ENCODE results near the gene NRSN2.
"Not testable (repeated sequence)": the region's sequence is repeated elsewhere in the genome, so short reads cannot be mapped to it uniquely, and the experiment has no call there.

Gene NRSN2

GRCh38 chr20:325889-326644 is 20.8 kb upstream of the NRSN2 start:
- DNase-seq = peak; percentile 36 to 48

GRCh38 chr20:326645-327185 is 20.2 kb upstream of the NRSN2 start:
- no peak for DNase-seq

DNA sequence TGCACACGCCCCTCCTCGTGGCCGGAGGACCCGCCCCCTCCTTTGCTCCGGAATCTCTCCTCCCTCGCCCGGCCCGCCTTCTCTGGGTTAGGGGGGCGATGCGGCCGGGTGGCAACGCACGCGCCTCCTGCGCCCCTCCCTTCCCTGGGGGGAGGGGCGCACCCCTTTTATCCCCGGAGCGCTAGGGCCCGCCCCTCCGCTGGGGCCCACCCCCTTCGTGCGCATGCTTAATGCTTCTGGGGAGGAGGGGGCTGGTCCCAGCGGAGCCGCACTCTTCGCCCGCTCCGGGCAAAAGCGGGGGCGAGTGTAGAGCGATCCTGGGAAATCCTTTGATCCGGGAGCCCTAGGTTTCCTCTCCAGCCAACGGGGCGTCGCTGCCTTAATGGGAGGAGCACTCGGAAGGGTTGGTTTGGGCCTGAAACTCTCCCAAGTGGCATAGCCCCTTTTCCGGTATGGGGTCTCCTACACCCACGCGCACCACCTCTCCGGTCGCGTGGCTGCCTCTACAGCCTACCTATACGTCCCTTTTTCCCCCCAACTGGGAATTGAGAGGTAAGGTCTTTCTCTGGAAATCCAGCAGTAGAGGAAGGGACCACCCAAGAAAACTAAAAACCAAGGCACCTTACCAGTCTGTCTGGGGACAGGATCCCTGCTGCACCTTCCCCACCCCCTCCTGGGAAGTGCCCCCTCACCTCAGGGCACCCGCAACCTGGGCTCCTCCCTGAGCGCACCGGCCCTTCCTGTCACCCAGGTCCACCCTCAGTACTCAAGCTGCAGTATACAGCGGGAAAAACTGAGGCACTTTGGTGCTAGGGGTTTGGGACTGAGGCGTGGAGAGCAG is 19.5 kb upstream of the NRSN2 start:
- peak; percentile 80 to 82 for DNase-seq

GRCh38 chr20:328027-328974 is 18.6 kb upstream of the NRSN2 start:
- DNase-seq = no peak

DNA sequence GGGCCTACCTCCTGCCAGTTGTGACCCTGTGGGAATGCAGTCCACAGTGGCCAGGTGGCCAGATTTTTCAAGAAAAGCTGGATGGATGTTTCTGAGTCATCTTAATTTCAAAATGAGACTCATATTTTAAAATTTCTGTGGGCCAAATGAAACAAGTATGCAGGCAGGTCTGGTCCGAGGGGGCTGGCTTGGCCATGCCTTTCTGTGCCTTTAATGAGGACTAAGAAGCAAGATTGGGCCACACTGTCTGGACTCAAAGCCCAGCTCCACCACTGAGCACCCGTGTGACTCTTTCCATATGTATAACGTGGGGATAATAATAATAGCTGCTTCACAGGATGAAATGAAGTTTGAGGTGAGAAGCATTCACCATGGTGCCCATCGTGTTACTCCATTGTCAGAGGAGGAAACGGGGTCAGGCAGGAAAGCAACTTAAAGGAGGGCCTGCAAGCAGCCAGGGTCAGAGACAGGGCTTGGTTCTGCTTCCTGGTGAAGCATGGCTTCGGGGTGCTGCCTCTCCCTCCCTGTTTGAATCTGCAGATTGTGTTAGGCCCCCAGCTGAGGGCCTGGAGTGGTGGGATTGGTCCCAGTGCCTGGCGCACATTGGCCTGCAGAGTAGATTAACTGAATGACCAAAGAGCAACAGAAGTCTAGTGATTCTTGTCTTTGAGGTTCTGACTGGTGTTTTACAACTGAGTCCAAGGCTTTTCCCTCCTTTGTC is 17.8 kb upstream of the NRSN2 start:
- no peak for DNase-seq

- DNase-seq = no peak
These were observed 17.1 kb upstream of the NRSN2 start for GRCh38 chr20:329851-330232.

DNA sequence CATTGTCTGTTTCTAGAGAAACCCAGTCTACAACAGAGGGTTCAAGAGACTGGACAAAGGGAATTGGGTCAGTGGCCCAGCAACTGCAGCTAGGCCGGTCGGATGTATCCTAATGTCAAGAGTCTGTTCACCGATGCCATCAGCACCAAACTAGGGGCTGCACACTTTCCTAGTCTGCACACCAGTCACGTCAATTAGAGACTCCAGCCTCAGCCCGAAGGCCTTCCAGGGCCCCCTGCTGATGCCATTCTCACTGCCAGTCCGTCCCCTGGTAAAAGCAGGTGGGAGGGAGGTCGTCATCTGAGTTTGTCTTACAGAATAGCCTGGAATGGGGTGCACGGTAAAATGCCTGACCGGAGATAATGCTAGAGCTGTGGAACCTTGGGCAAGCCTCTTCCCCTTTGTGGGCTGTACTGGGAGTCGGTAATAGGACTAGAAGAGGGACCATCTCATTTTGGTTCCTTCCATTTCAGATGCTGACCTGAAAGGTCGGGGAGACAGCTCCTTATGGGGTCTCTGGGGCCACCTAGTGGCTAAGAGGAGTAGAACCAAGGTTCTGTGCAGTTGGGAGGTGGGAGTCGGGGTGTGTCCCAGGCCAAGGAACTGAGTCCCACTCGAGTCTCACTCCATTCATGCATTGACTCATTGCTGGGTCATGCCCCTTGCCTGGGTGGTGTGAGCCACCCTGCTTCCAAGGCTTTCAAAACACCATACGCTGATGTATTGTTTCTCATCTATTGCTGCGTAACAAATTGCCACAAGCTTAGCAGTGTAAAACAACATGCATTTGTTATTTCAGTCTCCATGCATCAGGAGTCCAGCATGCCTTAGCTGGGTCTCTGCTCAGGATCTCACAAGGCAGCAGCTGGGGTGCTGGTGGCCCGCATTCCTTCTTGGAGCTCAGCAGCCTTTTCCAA is 16.4 kb upstream of the NRSN2 start:
- DNase-seq = peak; percentile 77 to 78

GRCh38 chr20:334578-334977 is 12.3 kb upstream of the NRSN2 start:
- no peak for DNase-seq

DNA sequence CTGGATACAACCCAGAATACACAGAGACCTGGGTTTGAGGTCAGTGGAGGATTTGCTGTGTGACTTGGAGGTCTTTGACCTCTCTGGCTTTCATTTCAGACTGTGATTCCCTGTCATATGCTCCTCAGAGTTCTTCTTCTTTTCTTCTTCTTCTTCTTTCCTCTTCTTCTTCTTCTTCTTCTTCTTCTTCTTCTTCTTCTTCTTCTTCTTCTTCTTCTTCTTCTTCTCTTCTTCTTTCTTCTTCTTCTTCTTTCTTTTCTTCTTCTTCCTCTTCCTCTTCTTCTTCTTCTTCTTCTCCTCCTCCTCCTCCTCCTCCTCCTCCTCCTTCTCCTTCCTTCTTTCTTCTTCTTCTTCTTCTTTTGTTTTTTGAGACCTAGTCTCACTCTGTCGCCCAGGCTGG is 10.9 kb upstream of the NRSN2 start:
- DNase-seq = not testable (repeated sequence)

DNA sequence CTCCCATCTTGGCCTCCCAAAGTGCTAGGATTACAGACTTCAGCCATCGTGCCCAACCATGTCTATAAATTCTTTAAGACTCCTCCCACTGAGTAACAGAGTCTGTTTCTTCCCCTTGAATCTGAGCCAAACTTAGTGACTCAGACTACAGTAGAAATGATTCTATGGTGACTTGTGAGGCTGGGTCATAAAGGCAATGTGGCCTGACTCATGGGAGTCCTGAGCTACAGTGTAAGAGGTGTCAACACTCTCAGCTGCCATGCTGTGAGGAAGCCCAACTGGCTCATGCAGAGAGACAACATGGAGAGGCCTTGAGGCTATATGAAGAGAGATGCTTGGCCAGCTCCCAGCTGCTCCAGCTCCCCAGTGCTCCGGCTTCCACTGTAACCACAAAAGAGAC is 5.2 kb upstream of the NRSN2 start:
- no peak for DNase-seq

- no peak for DNase-seq
These were observed 3.8 kb upstream of the NRSN2 start for GRCh38 chr20:343107-343506.

GRCh38 chr20:346033-346639 is 775 bp upstream of the NRSN2 start:
- no peak for DNase-seq

DNA sequence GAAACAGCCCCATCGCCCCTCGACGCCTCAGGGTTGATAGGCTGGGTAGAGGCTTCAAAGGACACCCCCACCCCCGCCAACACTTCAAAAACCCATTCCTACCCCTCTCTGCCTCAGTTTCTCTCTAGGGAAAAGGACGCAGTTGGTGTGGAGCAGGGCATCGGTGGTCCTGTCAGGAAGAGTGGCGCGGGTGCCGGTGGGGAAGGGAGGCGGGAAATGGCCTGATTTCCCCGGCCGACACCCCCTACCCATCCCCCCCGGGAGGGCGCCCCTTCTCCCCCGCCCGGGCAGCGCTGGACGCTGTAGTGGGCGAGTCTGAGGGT is 367 bp downstream of the NRSN2 start:
- no peak for DNase-seq

- peak; percentile 70 to 71 for DNase-seq
These were observed 951 bp downstream of the NRSN2 start for GRCh38 chr20:347640-348484.

GRCh38 chr20:348972-349841 is 2.3 kb downstream of the NRSN2 start:
- no peak for DNase-seq

GRCh38 chr20:353166-353565 is 6.3 kb downstream of the NRSN2 start:
- DNase-seq = no peak

- DNase-seq = peak; percentile 82 to 87
These were observed 7.5 kb downstream of the NRSN2 start for GRCh38 chr20:354298-354977.

DNA sequence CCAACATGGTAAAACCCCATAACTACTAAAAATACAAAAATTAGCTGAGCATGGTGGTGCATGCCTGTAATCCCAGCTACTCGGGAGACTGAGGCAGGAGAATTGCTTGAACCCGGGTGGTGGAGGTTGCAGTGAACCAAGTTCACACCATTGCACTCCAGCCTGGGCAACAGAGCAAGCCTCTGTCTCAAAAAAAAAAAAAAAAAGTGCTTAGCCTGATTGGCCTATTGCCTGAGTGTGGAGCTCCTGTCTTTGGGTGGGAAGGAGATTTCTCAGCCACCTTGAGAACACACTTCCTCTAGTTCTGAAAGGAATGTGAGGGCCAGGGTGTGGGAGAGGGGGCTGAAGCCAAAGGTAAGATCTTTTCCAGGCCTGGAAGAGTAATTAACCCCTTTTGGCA is 9.2 kb downstream of the NRSN2 start:
- not testable (repeated sequence) for DNase-seq

Data from CD4-positive, alpha-beta T cell treated with Interleukin-4 for 1 hour (primary cell).